B cell (primary cell): ENCODE data around the gene PIK3C3. TPM values are rescaled to one million over a fixed set of nuclear protein-coding genes. Genes with fewer than 3 reads are reported as not detected.

Source experiments
- ATAC-seq: fragments of 200-7000 bp; cut with Tn5 transposase; one replicate; pipeline ENCODE4 v1.10.0; 2021; ENCODE audit warnings: low read depth, mild to moderate bottlenecking, moderate number of reproducible peaks, moderate library complexity
- CTCF ChIA-PET: fragments of 350-600 bp; sonication (Branson Sonifier 250); formaldehyde crosslinking; loops from one replicate; lab custom pipeline; 2021; ENCODE audit warnings: antibody characterized with exemption, inconsistent platforms; lab: Charles Lee
- POLR2A ChIA-PET: fragments of 350-600 bp; sonication (Branson Sonifier 250); formaldehyde crosslinking; loops from one replicate; lab custom pipeline; 2021; ENCODE audit warnings: antibody characterized with exemption; lab: Charles Lee
- DNase-seq: peaks from one replicate; pipeline ENCODE4 v3.0.0; 2013
- H2AFZ ChIP-seq: 2 replicates; pipeline ENCODE4 v1.6.1; 2012; ENCODE audit warnings: mild to moderate bottlenecking, low read depth, low read length; ENCODE audit not compliant: insufficient read depth, poor library complexity, severe bottlenecking
- H3K27ac ChIP-seq, 2 donors: 1 replicate in 1 of 2; 2 replicates in 1 of 2; pipeline ENCODE4 v1.5.1; 2012 to 2013; ENCODE audit warnings: low read length in 2 of 2, mild to moderate bottlenecking in 2 of 2, moderate library complexity in 1 of 2
- H3K27me3 ChIP-seq, 4 experiments: fragments of 200-600 bp in 1 of 4; sonication (generic) in 1 of 4; replicated peaks in 1 of 4; 1 replicate in 2 of 4; 2 replicates in 2 of 4; pipeline versions ENCODE4 v1.6.1 to v1.7.0; 2013 to 2016; ENCODE audit warnings: low read length in 3 of 4, mild to moderate bottlenecking in 2 of 4, mixed read lengths in 1 of 4, moderate library complexity in 1 of 4; ENCODE audit not compliant: insufficient read depth in 4 of 4, control insufficient read depth in 3 of 4; ENCODE audit errors: control extremely low read depth in 1 of 4
- H3K36me3 ChIP-seq, 2 experiments: replicated peaks in 1 of 2; 1 replicate in 1 of 2; 2 replicates in 1 of 2; pipeline versions ENCODE4 v1.6.1 to v1.7.1; 2013; ENCODE audit warnings: low read length in 1 of 2; ENCODE audit not compliant: insufficient read depth in 2 of 2, control insufficient read depth in 1 of 2; ENCODE audit errors: control extremely low read depth in 1 of 2, extremely low read depth in 1 of 2
- H3K4me1 ChIP-seq, 2 donors: fragments of 200-600 bp in 1 of 2; sonication (generic) in 1 of 2; 1 replicate in 1 of 2; 2 replicates in 1 of 2; pipeline versions ENCODE4 v1.5.1 to v1.6.1; 2013 to 2017; ENCODE audit warnings: low read length in 2 of 2; ENCODE audit not compliant: control insufficient read depth in 2 of 2, insufficient read depth in 2 of 2
- H3K4me2 ChIP-seq: replicated peaks from 2 replicates; pipeline ENCODE3; 2012; ENCODE audit warnings: mild to moderate bottlenecking, low read depth, low read length; ENCODE audit not compliant: poor library complexity, severe bottlenecking
- H3K4me3 ChIP-seq, 5 experiments: fragments of 200-600 bp in 1 of 5; sonication (generic) in 1 of 5; 1 replicate in 3 of 5; 2 replicates in 2 of 5; pipeline versions ENCODE4 v1.5.1 to v1.7.0; 2011 to 2016; ENCODE audit warnings: low read length in 4 of 5, mild to moderate bottlenecking in 4 of 5, low read depth in 2 of 5, control low read depth in 1 of 5, moderate library complexity in 1 of 5; ENCODE audit not compliant: insufficient read depth in 1 of 5; ENCODE audit errors: control extremely low read depth in 1 of 5, extremely low read depth in 1 of 5
- H3K79me2 ChIP-seq: fragments of 200-600 bp; sonication (generic); one replicate; pipeline ENCODE4 v1.6.0; 2016; ENCODE audit warnings: low read length; ENCODE audit not compliant: control insufficient read depth, insufficient read depth
- H3K9ac ChIP-seq: fragments of 200-600 bp; sonication (generic); 2 replicates; pipeline ENCODE4 v1.6.1; 2017; ENCODE audit warnings: mild to moderate bottlenecking, low read length, moderate library complexity
- H3K9me3 ChIP-seq, 3 donors: one replicate each; pipeline versions ENCODE4 v1.6.1 to v1.7.1; 2013; ENCODE audit warnings: low read length in 2 of 3; ENCODE audit not compliant: control insufficient read depth in 2 of 3, insufficient read depth in 1 of 3; ENCODE audit errors: control extremely low read depth in 1 of 3
- H4K20me1 ChIP-seq: 2 replicates; pipeline ENCODE4 v1.6.0; 2012; ENCODE audit warnings: mild to moderate bottlenecking, low read length; ENCODE audit not compliant: insufficient read depth, control insufficient read depth, poor library complexity, severe bottlenecking
- H3K27ac Mint-ChIP-seq: one replicate; pipeline ENCODE4 v1.8.0; 2021; ENCODE audit warnings: mixed read lengths
- H3K27me3 Mint-ChIP-seq: one replicate; pipeline ENCODE4 v1.8.0; 2021; ENCODE audit warnings: mixed read lengths
- H3K4me1 Mint-ChIP-seq: one replicate; pipeline ENCODE4 v1.8.0; 2021; ENCODE audit warnings: mixed read lengths
- H3K4me3 Mint-ChIP-seq: one replicate; pipeline ENCODE4 v1.8.0; 2021; ENCODE audit warnings: mixed read lengths
- H3K9me3 Mint-ChIP-seq: one replicate; pipeline ENCODE4 v1.8.0; 2022; ENCODE audit warnings: mixed read lengths; ENCODE audit not compliant: insufficient read depth
- CTCF ChIP-seq: fragments of 200-600 bp; IDR thresholded peaks from one replicate; pipeline ENCODE4 v1.8.0; 2022; ENCODE audit warnings: antibody characterized with exemption, mild to moderate bottlenecking
- EZH2 ChIP-seq: IDR thresholded peaks from 2 replicates; pipeline ENCODE4 v1.6.1; 2012; ENCODE audit warnings: borderline replicate concordance, low read depth, mild to moderate bottlenecking, moderate library complexity, low read length; ENCODE audit not compliant: insufficient read depth, poor library complexity, severe bottlenecking
- whole genome bisulfite sequencing: methylation state at CpG from one replicate; pipeline ENCODE4 v1.1.5; 2013; ENCODE audit warnings: missing lambda C conversion rate; ENCODE audit not compliant: insufficient coverage; 5-methylcytosine and 5-hydroxymethylcytosine counted together
- intact Hi-C: fragments of 100-400 bp; cut with micrococcal nuclease; formaldehyde crosslinking; loops from one replicate; pipeline ENCODE4 v1.10.0; 2022
- polyA plus RNA-seq: library from polyadenylated mRNA; depleted of rRNA; stranded (reverse); fragments of >200 nt; gene quantifications from 2 replicates; pipeline ENCODE4 v1.2.3, GENCODE V29; 2012
- total RNA-seq, 2 donors: library from RNA; stranded (reverse); fragments of 120-200 nt in 1 of 2; gene quantifications; 1 replicate in 1 of 2; 2 replicates in 1 of 2; pipeline versions ENCODE4 v1.2.3 to v1.2.4, GENCODE V29; 2013 to 2022

PIK3C3 gene
- total and polyA plus RNA-seq, 2 donors (not counting 1 experiment from before 2014, with no cell fraction given): 13.3 to 87.9 TPM

DNA sequence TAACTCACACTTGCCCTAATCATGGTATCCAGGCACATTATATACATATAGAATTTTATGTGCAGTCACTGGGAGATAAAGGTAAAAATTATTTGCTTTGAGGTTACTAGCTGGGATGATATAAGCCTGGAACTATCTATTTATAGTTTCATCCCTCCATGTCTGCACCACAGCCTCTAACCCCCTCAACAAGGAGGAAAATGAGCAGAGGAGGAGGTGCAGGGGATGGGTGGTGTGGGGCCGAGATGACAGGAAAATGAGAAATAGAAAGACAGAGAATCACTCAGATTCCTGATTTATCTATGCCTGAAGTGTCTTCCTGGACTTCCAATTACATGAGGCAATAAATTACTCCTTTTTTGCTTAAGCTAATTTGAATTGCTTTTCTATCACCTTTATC is 145.2 kb downstream of the PIK3C3 start:
- WGBS: no CpG with 5 or more reads among the region's 1 CpG
- TF ChIP-seq CTCF (no peak), EZH2 (no peak)
- no peaks in the 10 kb centered on the region for H3K36me3 ChIP-seq
- no peaks in the 10 kb centered on the region for H3K4me1 Mint-ChIP-seq
- H3K9me3 ChIP-seq: no peaks in the 10 kb centered on the region
- H3K27ac ChIP-seq: no peak overlapping the region
- no peak overlapping the region for H3K4me2 ChIP-seq
- H3K27me3 Mint-ChIP-seq: no peaks in the 10 kb centered on the region
- no peaks in the 10 kb centered on the region for H3K4me1 ChIP-seq
- no peaks in the 10 kb centered on the region for H3K27me3 ChIP-seq
- CTCF ChIA-PET: no interaction called here
- H4K20me1 ChIP-seq: no peaks in the 10 kb centered on the region
- POLR2A ChIA-PET: no interaction called here
- no peak for ATAC-seq
- no peak overlapping the region for H3K9ac ChIP-seq
- no peak overlapping the region for H3K4me3 Mint-ChIP-seq
- H3K27ac Mint-ChIP-seq: no peak overlapping the region
- H3K79me2 ChIP-seq: no peaks in the 10 kb centered on the region
- DNase-seq: no peak
- no peak overlapping the region for H3K4me3 ChIP-seq
- intact Hi-C loops: no loop called here
- no peak overlapping the region for H2AFZ ChIP-seq
- no peaks in the 10 kb centered on the region for H3K9me3 Mint-ChIP-seq

DNA sequence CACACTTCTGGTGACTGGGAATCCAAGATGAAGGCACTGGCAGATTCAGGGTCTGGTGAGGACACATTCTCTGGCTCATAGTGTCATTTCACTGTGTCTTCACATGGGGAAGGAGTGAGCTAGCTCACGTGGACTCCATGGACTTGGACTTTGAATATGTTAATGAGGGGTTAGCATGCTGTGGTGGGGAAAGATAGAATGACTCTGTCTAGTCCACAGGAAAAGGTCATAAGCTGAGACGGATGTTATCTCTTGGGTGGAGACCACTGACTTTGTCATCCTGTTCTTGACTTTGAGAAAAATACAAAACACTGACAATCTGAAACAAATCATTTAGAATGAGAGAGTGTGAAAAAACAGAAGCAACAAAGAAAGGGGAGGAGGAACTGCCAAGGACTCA is 145.9 kb downstream of the PIK3C3 start:
- no peaks in the 10 kb centered on the region for H3K27me3 ChIP-seq
- no peak for DNase-seq
- no peak for ATAC-seq
- H3K4me1 Mint-ChIP-seq: no peaks in the 10 kb centered on the region
- WGBS: 83% methylated on average over 1 of the region's 2 CpGs
- H3K27ac Mint-ChIP-seq: no peak overlapping the region
- no peaks in the 10 kb centered on the region for H3K4me1 ChIP-seq
- H3K27ac ChIP-seq: no peak overlapping the region
- ChIA-PET CTCF (interaction anchor here (1.7 kb wide), 1 partner anchor 14 kb away, joined by 7 read pairs; no protein-coding TSS in a partner anchor), POLR2A (no interaction called here)
- no peak overlapping the region for H2AFZ ChIP-seq
- H3K9me3 Mint-ChIP-seq: no peaks in the 10 kb centered on the region
- no peaks in the 10 kb centered on the region for H3K79me2 ChIP-seq
- H4K20me1 ChIP-seq: no peaks in the 10 kb centered on the region
- TF ChIP-seq EZH2: no peak
- TF ChIP-seq CTCF: no peak
- H3K9ac ChIP-seq: no peak overlapping the region
- H3K9me3 ChIP-seq: no peaks in the 10 kb centered on the region
- intact Hi-C loops: no loop called here
- no peak overlapping the region for H3K4me2 ChIP-seq
- H3K4me3 ChIP-seq: no peak overlapping the region
- H3K4me3 Mint-ChIP-seq: no peak overlapping the region
- H3K27me3 Mint-ChIP-seq: no peaks in the 10 kb centered on the region
- H3K36me3 ChIP-seq: no peaks in the 10 kb centered on the region
